Upper lobe of right lung (tissue), 1 donor: ENCODE results near the gene SLC36A3. TPM values are rescaled to one million over a fixed set of nuclear protein-coding genes. Genes with fewer than 3 reads are reported as not detected.
A peak's percentile ranks its signal among the peaks of the same experiment; 100 is the strongest.
"Not testable (repeated sequence)": the region's sequence is repeated elsewhere in the genome, so short reads cannot be mapped to it uniquely, and the experiment has no call there.

Experiments used
- ATAC-seq: fragments of 200-7000 bp; cut with Tn5 transposase; one replicate; pipeline ENCODE4 v1.9.1; 2020; ENCODE audit warnings: mild to moderate bottlenecking, moderate library complexity
- DNase-seq: peaks from one replicate; pipeline ENCODE4 v3.0.0-alpha.2; 2020
- H3K27ac ChIP-seq: fragments of 200-600 bp; one replicate; pipeline ENCODE4 v1.8.0; 2022
- H3K27me3 ChIP-seq: fragments of 200-600 bp; one replicate; pipeline ENCODE4 v1.8.0; 2022; ENCODE audit warnings: mild to moderate bottlenecking
- H3K36me3 ChIP-seq: fragments of 200-600 bp; one replicate; pipeline ENCODE4 v1.8.0; 2022
- H3K4me1 ChIP-seq: fragments of 200-600 bp; one replicate; pipeline ENCODE4 v1.8.0; 2022
- H3K4me3 ChIP-seq: fragments of 200-600 bp; one replicate; pipeline ENCODE4 v1.8.0; 2022; ENCODE audit warnings: mild to moderate bottlenecking
- H3K9me3 ChIP-seq: fragments of 200-600 bp; one replicate; pipeline ENCODE4 v1.8.0; 2022
- CTCF ChIP-seq: fragments of 200-600 bp; IDR thresholded peaks from one replicate; pipeline ENCODE4 v1.8.0; 2022; ENCODE audit warnings: antibody characterized with exemption
- intact Hi-C: fragments of 100-400 bp; cut with DNase I; formaldehyde crosslinking; loops from one replicate; pipeline ENCODE4 v1.11.0; 2022
- total RNA-seq: library from RNA; stranded (reverse); fragmentation: NEBNext Ultra II Directional; extraction: Animal tissue kit (Norgen Biotek cat#: 25700); gene quantifications from one replicate; pipeline ENCODE4 v1.2.1, GENCODE V29; 2021
- donor health status: DM: no; HTN: yes; CAD: no; lungs with severe emphysema.

SLC36A3 gene
- total RNA-seq, 1 donor from 2014 or later, result not detected

DNA sequence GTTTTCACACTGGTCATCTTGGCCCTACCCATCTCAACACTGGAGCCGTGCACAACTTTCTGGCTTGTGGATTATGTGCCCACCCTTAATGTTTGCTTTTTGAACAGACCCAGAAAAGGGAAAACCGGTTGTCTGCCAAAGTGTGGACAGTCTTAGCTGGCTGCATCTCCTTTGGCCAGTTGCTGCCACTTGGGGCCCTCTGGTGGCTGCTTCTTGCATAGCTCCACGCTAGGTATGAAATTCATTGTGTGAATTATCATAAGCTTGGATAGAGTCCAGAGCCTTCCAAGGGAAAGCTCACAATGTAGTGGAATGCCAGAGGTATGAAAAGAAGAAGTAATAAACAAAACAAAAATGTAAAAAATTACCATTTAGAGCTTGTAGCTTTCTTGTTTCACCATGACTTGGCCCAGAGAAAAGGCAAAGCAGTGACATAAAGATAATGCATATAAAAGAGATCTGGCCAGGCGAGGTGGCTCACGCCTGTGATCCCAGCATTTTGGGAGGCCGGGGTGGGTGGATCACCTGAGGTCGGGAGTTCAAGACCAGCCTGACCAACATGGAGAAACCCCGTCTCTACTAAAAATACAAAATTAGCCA lies 12.5 kb upstream of the SLC36A3 start:
- Histone ChIP-seq H3K9me3 (no peaks in the 10 kb centered on the region), H3K27me3 (no peaks in the 10 kb centered on the region), H3K27ac (no peak overlapping the region), H3K4me3 (no peak overlapping the region), H3K4me1 (no peaks in the 10 kb centered on the region), H3K36me3 (no peaks in the 10 kb centered on the region)
- peak; percentile 95 for ATAC-seq
- intact Hi-C loops, result no loop called here
- peak; percentile 92 for TF ChIP-seq CTCF
- DNase-seq, result peak; percentile 87

- no peaks in the 10 kb centered on the region for H3K9me3 ChIP-seq
- TF ChIP-seq CTCF, result no peak
- intact Hi-C loops, result no loop called here
Measured at GRCh38 chr5:151313357-151313756, 9.8 kb upstream of the SLC36A3 start.

DNA sequence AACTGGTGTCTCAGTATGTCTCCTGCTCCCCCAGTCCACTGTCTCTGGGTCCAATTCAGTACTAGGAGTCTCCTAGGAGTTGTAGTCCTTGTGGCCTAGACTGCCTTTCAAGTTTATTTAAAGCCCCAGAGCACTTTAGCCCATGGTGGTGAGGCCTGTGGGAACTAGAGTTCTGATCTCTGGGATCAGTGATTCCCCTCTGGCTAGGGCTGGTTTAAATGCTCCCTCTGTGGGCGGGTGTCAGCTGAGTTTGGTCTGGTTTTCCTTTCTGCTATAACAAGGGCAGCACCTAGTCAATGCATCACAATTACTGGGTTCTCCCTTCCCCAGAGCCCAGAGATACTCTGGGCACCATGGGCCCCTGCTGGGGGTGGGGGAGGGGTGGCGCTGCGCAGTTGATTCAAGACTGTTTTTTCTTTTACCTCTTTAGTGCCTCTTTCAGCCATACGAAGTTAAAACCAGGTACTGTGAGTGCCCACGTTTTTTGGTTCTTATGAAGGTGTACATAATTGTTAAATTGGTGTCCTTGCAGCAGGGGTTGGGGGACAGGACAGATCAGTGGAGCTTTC lies 9.3 kb upstream of the SLC36A3 start:
- H3K4me3 ChIP-seq, result no peak overlapping the region
- H3K27ac ChIP-seq, result no peak overlapping the region
- H3K4me1 ChIP-seq, result no peaks in the 10 kb centered on the region
- no peaks in the 10 kb centered on the region for H3K9me3 ChIP-seq
- H3K36me3 ChIP-seq, result no peaks in the 10 kb centered on the region
- H3K27me3 ChIP-seq, result no peaks in the 10 kb centered on the region
- DNase-seq, result no peak
- no peak for TF ChIP-seq CTCF
- no peak for ATAC-seq
- intact Hi-C loops, result no loop called here

More at GRCh38 chr5:151313357-151313756, 9.8 kb upstream of the SLC36A3 start:
- H3K36me3 ChIP-seq, result no peaks in the 10 kb centered on the region
- H3K4me3 ChIP-seq, result no peak overlapping the region
- no peak overlapping the region for H3K27ac ChIP-seq
- DNase-seq (no peak), ATAC-seq (no peak)
- no peaks in the 10 kb centered on the region for H3K27me3 ChIP-seq
- H3K4me1 ChIP-seq, result no peaks in the 10 kb centered on the region

- Histone ChIP-seq H3K36me3 (no peaks in the 10 kb centered on the region), H3K9me3 (no peaks in the 10 kb centered on the region), H3K27ac (no peak overlapping the region), H3K4me1 (no peaks in the 10 kb centered on the region), H3K27me3 (no peaks in the 10 kb centered on the region), H3K4me3 (no peak overlapping the region)
- TF ChIP-seq CTCF, result no peak
- ATAC-seq (no peak), DNase-seq (no peak)
- intact Hi-C loops, result no loop called here
Measured at GRCh38 chr5:151310932-151311331, 7.4 kb upstream of the SLC36A3 start.

GRCh38 chr5:151309821-151310220 lies 6.3 kb upstream of the SLC36A3 start:
- H3K4me1 ChIP-seq, H3K9me3 ChIP-seq, H3K27me3 ChIP-seq, H3K27ac ChIP-seq, ATAC-seq, H3K4me3 ChIP-seq, intact Hi-C loops, H3K36me3 ChIP-seq, DNase-seq: not testable (repeated sequence)

GRCh38 chr5:151309266-151309665 lies 5.7 kb upstream of the SLC36A3 start:
- H3K9me3 ChIP-seq, intact Hi-C loops, DNase-seq, H3K27me3 ChIP-seq, H3K36me3 ChIP-seq, H3K27ac ChIP-seq, ATAC-seq, H3K4me3 ChIP-seq, H3K4me1 ChIP-seq: not testable (repeated sequence)
